Stimulated activated CD4-positive, alpha-beta T cell treated with anti-CD3 and anti-CD28 coated beads, TNF-alpha, amount 100 ng/mL, for 1 hour (primary cell): ENCODE measurements around the gene PLAGL2.
"Not testable (repeated sequence)": the region's sequence is repeated elsewhere in the genome, so short reads cannot be mapped to it uniquely, and the experiment has no call there.

Experiments used
- DNase-seq, 3 donors: peaks; one replicate each; pipeline ENCODE4 v3.0.0-alpha.2; 2020; ENCODE audit warnings: low read depth in 3 of 3, low spot score in 1 of 3

The PLAGL2 gene

DNA sequence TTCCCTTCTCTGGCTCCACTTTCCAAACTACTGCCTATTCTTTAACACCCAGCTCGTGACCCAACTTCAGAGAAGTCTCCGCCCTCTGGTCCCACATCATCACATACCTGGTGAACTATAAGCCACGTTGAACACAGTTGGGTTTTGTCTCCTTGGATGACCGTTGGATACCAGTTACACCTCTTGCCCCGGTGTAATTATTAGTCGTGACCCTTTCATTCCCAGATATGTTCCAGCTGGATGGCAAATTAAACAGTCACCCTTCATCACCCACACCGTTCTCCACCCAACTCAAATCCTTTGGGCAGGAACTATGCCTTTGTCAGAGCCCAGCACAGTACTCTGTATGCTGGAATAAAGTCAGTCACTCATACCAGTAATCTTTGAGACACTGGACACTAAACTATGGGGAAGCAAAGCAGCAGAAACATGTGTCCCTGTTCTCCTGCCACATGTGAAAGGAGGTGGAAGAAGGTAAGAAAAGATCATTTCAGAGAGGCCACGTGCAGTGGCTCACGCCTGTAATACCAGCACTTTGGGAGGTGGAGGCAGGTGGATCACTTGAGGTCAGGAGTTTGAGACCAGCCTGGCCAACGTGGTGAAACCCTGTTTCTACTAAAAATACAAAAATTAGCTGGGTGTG, 22.5 kb downstream of the PLAGL2 start:
- no peak for DNase-seq

- no peak for DNase-seq
These were observed 23.5 kb downstream of the PLAGL2 start for GRCh38 chr20:32183947-32184635.

DNA sequence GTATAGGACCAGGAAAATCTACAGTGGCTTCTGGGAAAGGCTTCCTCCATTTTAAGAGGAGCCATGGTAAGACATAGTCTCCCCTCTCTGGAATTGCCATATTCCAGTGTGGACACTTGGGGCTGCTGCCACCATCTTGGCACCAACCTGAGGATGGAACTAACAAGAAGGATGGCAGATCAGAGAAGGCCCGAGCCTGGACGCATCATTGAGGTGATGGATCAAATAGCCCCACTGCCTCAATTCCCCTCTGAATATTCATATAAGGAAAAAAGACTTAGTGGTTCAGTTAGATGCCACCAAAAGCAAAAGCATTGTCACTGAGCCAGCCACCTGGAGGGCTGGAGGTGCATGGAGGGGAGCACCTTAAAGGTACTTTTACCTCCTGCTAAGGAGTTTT, 25.9 kb downstream of the PLAGL2 start:
- no peak for DNase-seq

- no peak for DNase-seq
These were observed 27.6 kb downstream of the PLAGL2 start for GRCh38 chr20:32179934-32180333.

- no peak for DNase-seq
These were observed 28.0 kb downstream of the PLAGL2 start for GRCh38 chr20:32179515-32179914.

DNA sequence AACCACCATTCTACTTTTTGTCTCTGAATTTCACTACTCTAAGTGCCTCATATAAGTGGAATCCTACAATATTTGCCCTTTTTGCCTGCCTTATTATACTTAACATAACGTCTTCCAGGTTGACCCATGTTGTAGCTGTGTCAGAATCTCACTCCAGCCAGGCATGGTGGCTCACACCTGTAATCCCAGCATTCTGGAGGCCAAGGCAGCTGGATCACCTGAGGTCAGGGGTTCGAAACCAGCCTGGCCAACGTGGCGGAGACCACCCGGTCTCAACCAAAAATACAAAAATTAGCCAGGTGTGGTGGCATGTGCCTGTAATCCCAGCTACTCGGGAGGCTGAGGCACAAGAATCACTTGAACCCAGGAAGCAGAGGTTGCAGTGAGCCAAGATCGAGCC, 29.8 kb downstream of the PLAGL2 start:
- DNase-seq = not testable (repeated sequence)

DNA sequence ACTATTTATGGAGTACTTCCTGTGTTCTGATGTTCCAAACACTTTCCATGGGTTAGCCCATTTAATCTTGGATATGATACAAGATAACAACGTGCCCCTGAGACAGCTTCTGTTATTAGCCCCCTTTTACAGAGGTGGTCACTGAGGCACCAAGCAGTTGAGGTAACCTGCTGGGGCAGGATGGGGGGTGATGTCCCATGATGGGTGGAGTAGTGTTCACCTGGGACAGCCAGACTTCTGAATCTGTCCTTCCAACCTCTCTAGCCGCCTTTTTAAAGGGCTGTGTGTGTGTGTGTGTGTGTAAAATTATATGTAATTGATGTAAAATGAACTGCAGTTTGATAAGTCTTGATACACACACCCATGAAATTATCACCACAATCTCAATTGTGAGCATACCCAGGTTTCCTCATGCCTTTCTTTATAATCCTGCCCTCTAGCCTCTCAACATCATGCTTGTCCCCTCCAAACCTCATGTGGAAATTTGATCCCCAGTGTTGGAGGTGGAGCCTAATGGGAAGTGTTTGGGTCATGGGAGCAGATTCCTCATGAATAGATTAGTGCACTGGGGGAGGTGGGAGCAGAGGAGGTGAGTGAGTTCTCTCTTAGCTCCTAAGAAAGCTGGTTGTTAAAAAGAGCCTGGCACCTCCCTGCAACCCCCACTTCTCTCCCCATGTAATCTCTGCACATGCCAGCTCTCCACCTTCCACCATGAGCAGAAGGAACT, 39.2 kb downstream of the PLAGL2 start:
- DNase-seq = no peak

DNA sequence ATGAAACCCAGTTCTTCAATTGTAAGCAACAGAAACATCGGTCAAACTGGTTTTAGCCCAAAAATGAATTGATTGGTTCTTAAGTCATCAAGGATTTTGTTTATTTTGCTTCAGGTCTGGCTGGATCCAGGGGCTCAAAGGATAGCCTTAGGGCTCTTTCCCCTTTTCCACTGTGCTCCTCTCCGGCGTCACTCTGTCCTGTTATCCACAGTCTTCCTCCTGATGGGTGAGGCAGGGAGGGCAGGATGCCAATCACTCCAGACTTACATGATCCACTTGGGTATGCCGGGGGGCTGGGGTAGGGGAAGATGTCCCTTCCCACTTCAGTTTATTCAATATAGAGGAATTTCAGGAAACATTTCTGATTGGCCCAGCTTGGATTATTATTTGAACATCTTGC, 40.0 kb downstream of the PLAGL2 start:
- no peak for DNase-seq

- no peak for DNase-seq
These were observed 41.6 kb downstream of the PLAGL2 start for GRCh38 chr20:32165836-32166545.

DNA sequence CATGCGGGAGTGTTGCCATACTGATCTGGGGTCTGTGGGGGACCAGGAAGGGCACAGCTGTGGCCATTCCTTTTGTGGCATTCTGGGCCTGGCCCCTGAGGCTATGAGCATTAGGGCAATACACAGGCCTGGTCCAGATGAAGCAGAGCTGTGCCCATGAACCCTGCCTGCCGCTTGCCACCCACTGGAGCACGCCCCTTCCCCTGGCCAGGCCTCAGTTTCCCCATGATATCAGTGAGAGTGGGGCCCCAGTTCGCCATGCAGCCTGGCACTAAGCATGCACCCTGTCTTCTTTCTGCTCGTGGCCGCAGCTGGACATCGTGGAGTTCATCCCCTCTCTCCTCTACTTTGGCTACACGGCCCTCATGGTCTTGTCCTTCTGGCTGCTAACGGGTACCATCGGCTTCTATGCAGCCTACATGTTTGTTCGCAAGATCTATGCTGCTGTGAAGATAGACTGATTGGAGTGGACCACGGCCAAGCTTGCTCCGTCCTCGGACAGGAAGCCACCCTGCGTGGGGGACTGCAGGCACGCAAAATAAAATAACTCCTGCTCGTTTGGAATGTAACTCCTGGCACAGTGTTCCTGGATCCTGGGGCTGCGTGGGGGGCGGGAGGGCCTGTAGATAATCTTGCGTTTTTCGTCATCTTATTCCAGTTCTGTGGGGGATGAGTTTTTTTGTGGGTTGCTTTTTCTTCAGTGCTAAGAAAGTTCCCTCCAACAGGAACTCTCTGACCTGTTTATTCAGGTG, 42.4 kb downstream of the PLAGL2 start:
- DNase-seq = no peak

- no peak for DNase-seq
These were observed 43.6 kb downstream of the PLAGL2 start for GRCh38 chr20:32163951-32164350.

- no peak for DNase-seq
These were observed 45.2 kb downstream of the PLAGL2 start for GRCh38 chr20:32162351-32162750.

DNA sequence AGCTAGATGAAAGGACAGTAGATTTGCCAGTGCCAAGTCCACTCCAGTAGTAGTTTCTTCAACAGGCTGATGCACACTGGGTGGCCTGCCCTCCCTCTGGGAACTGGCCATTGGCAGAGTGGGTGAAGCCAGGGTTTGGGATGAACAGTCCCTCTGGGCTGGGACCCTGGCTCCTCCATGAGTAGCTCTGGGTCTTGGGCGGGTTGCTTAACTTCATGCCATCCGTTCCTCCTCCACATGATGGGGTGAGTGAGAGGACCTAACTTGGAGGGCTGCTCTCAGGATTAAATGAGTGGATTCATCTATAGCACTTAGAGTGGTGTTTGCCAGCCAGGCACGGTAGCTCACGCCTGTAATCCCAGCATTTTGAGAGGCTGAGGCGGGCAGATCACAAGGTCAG, 47.2 kb downstream of the PLAGL2 start:
- no peak for DNase-seq

- DNase-seq = no peak
These were observed 47.7 kb downstream of the PLAGL2 start for GRCh38 chr20:32159766-32160221.

DNA sequence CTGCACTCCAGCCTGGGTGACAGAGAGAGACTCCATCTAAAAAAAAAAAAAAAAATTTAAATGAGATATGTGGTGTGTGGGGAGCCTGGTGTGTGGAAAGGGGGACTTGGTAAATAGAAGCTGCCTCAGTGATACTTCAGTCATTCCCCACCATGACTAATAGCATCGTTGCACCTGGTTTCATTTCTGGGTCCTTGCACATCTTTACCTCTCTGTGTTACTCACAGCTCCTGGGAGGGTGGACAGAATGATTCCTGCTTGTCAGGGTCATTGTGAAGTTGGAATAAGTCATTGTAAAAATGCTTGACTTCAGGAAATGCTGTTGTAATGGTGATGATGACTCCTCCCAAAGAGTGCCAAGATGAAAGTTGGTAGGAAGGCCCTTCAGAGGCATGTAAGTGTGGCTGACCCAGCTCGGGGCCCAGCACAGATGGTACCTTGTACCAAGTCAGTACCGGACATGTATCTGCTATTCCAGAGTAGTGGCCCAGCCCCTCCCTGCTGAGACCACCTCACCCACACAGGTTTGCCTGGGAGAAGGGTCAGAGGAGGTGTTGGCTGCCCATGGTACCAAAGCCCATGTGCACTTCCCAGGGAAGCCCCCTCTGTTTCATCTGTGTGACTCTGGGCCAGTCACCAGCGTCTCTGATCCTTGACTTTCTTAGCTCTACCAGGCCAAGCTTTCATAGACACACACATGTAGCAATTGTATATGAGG, 48.4 kb downstream of the PLAGL2 start:
- no peak for DNase-seq

- DNase-seq = no peak
These were observed 49.2 kb downstream of the PLAGL2 start for GRCh38 chr20:32158351-32158750.

- no peak for DNase-seq
These were observed 49.9 kb downstream of the PLAGL2 start for GRCh38 chr20:32157611-32158010.

DNA sequence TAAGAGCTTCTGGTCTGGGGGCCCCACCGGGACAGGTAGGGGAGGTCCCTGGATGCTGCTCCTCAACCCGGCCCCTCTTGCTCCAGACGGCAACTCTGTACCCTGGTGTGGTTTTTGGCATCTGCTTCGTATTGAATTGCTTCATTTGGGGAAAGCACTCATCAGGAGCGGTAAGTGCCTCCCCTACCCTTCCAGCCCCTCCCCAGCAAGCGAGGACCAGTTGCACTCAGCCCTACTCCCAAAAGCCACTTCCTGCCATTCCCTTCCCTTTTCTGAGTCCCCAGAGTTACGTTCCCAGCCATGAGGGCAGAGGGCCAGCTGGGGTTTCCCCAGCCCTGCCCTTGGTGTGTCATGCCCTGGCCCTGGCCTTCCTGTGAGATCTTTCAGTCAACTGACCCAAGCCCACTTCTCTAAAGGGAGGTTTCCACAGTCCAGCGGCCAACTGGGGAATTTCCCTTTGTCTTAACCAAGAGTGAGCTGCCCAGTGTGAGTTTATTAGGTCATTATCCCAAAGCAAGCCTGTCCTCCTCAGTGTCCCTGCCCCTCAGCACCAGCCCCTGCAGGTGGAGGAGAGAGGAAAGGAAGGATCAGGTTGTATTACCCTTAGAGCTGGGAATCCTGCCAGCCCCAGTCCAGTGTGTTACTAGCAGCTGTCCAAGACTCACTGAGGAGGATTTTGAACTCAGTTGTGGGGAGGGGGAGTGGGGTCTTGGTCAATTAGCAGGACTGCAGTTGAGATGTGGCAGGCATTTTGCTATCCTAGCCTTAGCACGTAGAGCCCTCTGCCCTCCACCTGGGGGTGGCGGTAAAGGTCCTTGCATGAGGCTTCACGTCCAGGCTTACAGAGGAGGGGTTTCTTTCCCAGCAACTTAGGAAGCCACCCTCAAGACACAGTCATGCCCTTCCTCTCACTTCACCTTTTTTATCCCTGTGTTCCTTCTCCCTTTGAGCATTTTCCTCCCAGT, 52.2 kb downstream of the PLAGL2 start:
- no peak for DNase-seq

DNA sequence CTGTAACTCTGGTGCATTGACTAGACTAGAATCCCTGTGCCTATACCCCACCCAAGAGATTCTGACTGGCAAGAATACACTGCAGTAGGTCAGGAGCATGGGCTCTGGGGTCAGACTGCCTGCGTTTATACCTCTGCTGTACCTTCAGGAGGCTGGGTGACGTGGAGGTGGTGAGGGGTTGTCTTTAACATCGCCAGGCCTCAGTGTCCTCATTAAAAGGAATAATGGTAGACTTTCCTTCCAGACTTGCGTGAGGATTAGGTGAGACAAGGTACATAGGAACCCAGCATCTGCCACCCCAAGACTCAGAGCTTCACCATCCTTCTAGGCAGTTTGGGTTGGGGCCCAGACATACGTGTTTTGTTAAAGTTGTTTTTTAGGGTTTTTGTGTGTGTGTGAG, 53.8 kb downstream of the PLAGL2 start:
- no peak for DNase-seq
